ENCODE data around the gene LRRFIP1. TPM values are rescaled to one million over a fixed set of nuclear protein-coding genes. Genes with fewer than 3 reads are reported as not detected.

The LRRFIP1 gene
- total and polyA plus RNA-seq, 2 of the 13 experiments (the other 11 are each of a cell fraction or from before 2014, with no cell fraction given) = 15.9 to 40.5 TPM

- 0 out of 2 replicates have a peak, but pooled peaks have one; percentile 11 for TF ChIP-seq ZNF605 (CRISPR knock-in tag; IDR thresholded peaks at IDR 0.05)
- no peak for TF ChIP-seq CSRNP2 (CRISPR knock-in tag; conservative IDR thresholded peaks at IDR 0.05; ENCODE audit: low read depth)
- TF ChIP-seq SNAI1 (CRISPR knock-in tag; IDR thresholded peaks at IDR 0.05; ENCODE audit: borderline replicate concordance) = no peak
- TF ChIP-seq NR2F6 (IDR thresholded peaks at IDR 0.05) = peak; percentile 91
- peak; percentile 97 for TF ChIP-seq NR2F6 (CRISPR knock-in tag; IDR thresholded peaks at IDR 0.05)
- TF ChIP-seq KAT7 (CRISPR knock-in tag; IDR thresholded peaks at IDR 0.05; ENCODE audit: borderline replicate concordance) = no peak
- peak; percentile 93 for TF ChIP-seq PATZ1 (CRISPR knock-in tag; IDR thresholded peaks at IDR 0.05)
- no peak for TF ChIP-seq ZNF577 (CRISPR knock-in tag; IDR thresholded peaks at IDR 0.05; ENCODE audit: borderline replicate concordance, low read depth)
- no peak for TF ChIP-seq ZNF280D (CRISPR knock-in tag; IDR thresholded peaks at IDR 0.05)
- no peak for TF ChIP-seq ZNF616 (CRISPR knock-in tag; IDR thresholded peaks at IDR 0.05; ENCODE audit: low read depth)
- no peak for TF ChIP-seq ZNF232 (CRISPR knock-in tag; IDR thresholded peaks at IDR 0.05; ENCODE audit: borderline replicate concordance)
- no peak for TF ChIP-seq KIAA2018 (CRISPR knock-in tag; IDR thresholded peaks at IDR 0.05; ENCODE audit: borderline replicate concordance)
- peak; percentile 69; the same call in 1 of the 2 replicates for TF ChIP-seq KDM4B (CRISPR knock-in tag; IDR thresholded peaks at IDR 0.05)
These were observed 114.8 kb downstream of the LRRFIP1 start (continued) for GRCh38 chr2:237742191-237742590.

Measured in HepG2 (cell line).